Measurements from ENCODE around the gene GRB2. TPM values are rescaled to one million over a fixed set of nuclear protein-coding genes. Genes with fewer than 3 reads are reported as not detected.

Gene GRB2
- total and polyA plus RNA-seq, 2 donors (not counting 1 experiment from before 2014, with no cell fraction given), result 114 to 219 TPM

- DNase-seq, result no peak
- no peaks in the 10 kb centered on the region for H4K20me1 ChIP-seq (ENCODE audit: control insufficient read depth, insufficient read depth, low read length, poor library complexity, severe bottlenecking)
- peaks cover 4 to 12% of the 10 kb centered on the region in 2 donors for H3K4me1 ChIP-seq (ENCODE audit: control insufficient read depth in 2 of 2, insufficient read depth in 2 of 2, low read length in 2 of 2)
- H3K27me3 Mint-ChIP-seq, result no peaks in the 10 kb centered on the region
- ChIA-PET POLR2A (no interaction called here), CTCF (interaction anchor here (0.6 to 1.2 kb wide), 4 partner anchors 10 to 468 kb away, joined by 3 read pairs; no protein-coding TSS in a partner anchor)
- no peak for TF ChIP-seq EZH2 (IDR thresholded peaks at IDR 0.05; ENCODE audit: borderline replicate concordance, insufficient read depth, low read depth, low read length, poor library complexity, severe bottlenecking)
- TF ChIP-seq, protein P1, sequence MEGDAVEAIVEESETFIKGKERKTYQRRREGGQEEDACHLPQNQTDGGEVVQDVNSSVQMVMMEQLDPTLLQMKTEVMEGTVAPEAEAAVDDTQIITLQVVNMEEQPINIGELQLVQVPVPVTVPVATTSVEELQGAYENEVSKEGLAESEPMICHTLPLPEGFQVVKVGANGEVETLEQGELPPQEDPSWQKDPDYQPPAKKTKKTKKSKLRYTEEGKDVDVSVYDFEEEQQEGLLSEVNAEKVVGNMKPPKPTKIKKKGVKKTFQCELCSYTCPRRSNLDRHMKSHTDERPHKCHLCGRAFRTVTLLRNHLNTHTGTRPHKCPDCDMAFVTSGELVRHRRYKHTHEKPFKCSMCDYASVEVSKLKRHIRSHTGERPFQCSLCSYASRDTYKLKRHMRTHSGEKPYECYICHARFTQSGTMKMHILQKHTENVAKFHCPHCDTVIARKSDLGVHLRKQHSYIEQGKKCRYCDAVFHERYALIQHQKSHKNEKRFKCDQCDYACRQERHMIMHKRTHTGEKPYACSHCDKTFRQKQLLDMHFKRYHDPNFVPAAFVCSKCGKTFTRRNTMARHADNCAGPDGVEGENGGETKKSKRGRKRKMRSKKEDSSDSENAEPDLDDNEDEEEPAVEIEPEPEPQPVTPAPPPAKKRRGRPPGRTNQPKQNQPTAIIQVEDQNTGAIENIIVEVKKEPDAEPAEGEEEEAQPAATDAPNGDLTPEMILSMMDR (IDR thresholded peaks at IDR 0.05), result no peak
- H3K27ac Mint-ChIP-seq, result no peak overlapping the region
- H3K4me3 ChIP-seq (ENCODE audit: control extremely low read depth in 1 of 5, extremely low read depth in 1 of 5, insufficient read depth in 1 of 5, low read depth in 2 of 5, low read length in 4 of 5), result no peak overlapping the region
- H3K4me2 ChIP-seq (replicated peaks; ENCODE audit: low read depth, low read length, poor library complexity, severe bottlenecking), result no peak overlapping the region
- ATAC-seq (ENCODE audit: low read depth), result no peak
- H3K9me3 Mint-ChIP-seq (ENCODE audit: insufficient read depth), result no peaks in the 10 kb centered on the region
- 78% methylated on average over 2 of the region's 9 CpGs for WGBS (ENCODE audit: insufficient coverage)
- peaks cover 14% of the 10 kb centered on the region for H3K79me2 ChIP-seq (ENCODE audit: control insufficient read depth, insufficient read depth, low read length)
- no peaks in the 10 kb centered on the region for H3K9me3 ChIP-seq (ENCODE audit: control extremely low read depth in 1 of 3, control insufficient read depth in 2 of 3, insufficient read depth in 1 of 3, low read length in 2 of 3)
- no peaks in the 10 kb centered on the region for H3K36me3 ChIP-seq (replicated peaks in 1 of 2; ENCODE audit: control extremely low read depth in 1 of 2, control insufficient read depth in 1 of 2, extremely low read depth in 1 of 2, insufficient read depth in 2 of 2, low read length in 1 of 2)
- no peaks in the 10 kb centered on the region for H3K27me3 ChIP-seq (replicated peaks in 1 of 4; ENCODE audit: control extremely low read depth in 1 of 4, control insufficient read depth in 3 of 4, insufficient read depth in 4 of 4, low read length in 3 of 4)
- no peak overlapping the region for H3K27ac ChIP-seq (ENCODE audit: low read length in 2 of 2)
- intact Hi-C loops (cut with micrococcal nuclease), result no loop called here
- no peak overlapping the region for H3K9ac ChIP-seq (ENCODE audit: low read length)
- no peak overlapping the region for H2AFZ ChIP-seq (ENCODE audit: insufficient read depth, low read depth, low read length, poor library complexity, severe bottlenecking)
- no peak overlapping the region for H3K4me3 Mint-ChIP-seq
- H3K4me1 Mint-ChIP-seq, result peaks cover 6% of the 10 kb centered on the region
These were observed 11.6 kb upstream of the GRB2 start for GRCh38 chr17:75417054-75417580.

- no peaks in the 10 kb centered on the region for H3K9me3 ChIP-seq (ENCODE audit: control extremely low read depth in 1 of 3, control insufficient read depth in 2 of 3, insufficient read depth in 1 of 3, low read length in 2 of 3)
- Mint-ChIP-seq H3K9me3 (ENCODE audit: insufficient read depth) (no peaks in the 10 kb centered on the region), H3K27ac (no peak overlapping the region), H3K4me3 (no peak overlapping the region), H3K4me1 (peaks cover 13% of the 10 kb centered on the region), H3K27me3 (no peaks in the 10 kb centered on the region)
- peaks cover 26% of the 10 kb centered on the region for H3K79me2 ChIP-seq (ENCODE audit: control insufficient read depth, insufficient read depth, low read length)
- no peak for ATAC-seq (ENCODE audit: low read depth)
- no peak overlapping the region for H3K4me3 ChIP-seq (ENCODE audit: control extremely low read depth in 1 of 5, extremely low read depth in 1 of 5, insufficient read depth in 1 of 5, low read depth in 2 of 5, low read length in 4 of 5)
- CTCF ChIA-PET, result interaction anchor here (0.7 kb wide), 1 partner anchor 455 kb away, joined by 4 read pairs; no protein-coding TSS in a partner anchor
- no peaks in the 10 kb centered on the region for H3K27me3 ChIP-seq (replicated peaks in 1 of 4; ENCODE audit: control extremely low read depth in 1 of 4, control insufficient read depth in 3 of 4, insufficient read depth in 4 of 4, low read length in 3 of 4)
- H3K27ac ChIP-seq (ENCODE audit: low read length in 2 of 2), result no peak overlapping the region
- no peak for DNase-seq
- WGBS (ENCODE audit: insufficient coverage), result 94% methylated on average over 2 of the region's 9 CpGs
- H3K4me1 ChIP-seq (ENCODE audit: control insufficient read depth in 2 of 2, insufficient read depth in 2 of 2, low read length in 2 of 2), result peaks cover 7 to 14% of the 10 kb centered on the region in 2 donors
- H3K4me2 ChIP-seq (replicated peaks; ENCODE audit: low read depth, low read length, poor library complexity, severe bottlenecking), result no peak overlapping the region
- no peak overlapping the region for H2AFZ ChIP-seq (ENCODE audit: insufficient read depth, low read depth, low read length, poor library complexity, severe bottlenecking)
- intact Hi-C loops (cut with micrococcal nuclease), result no loop called here
- no peak overlapping the region for H3K9ac ChIP-seq (ENCODE audit: low read length)
- TF ChIP-seq EZH2 (IDR thresholded peaks at IDR 0.05; ENCODE audit: borderline replicate concordance, insufficient read depth, low read depth, low read length, poor library complexity, severe bottlenecking), result no peak
- TF ChIP-seq, protein P1 (IDR thresholded peaks at IDR 0.05), result no peak
- no peaks in the 10 kb centered on the region for H4K20me1 ChIP-seq (ENCODE audit: control insufficient read depth, insufficient read depth, low read length, poor library complexity, severe bottlenecking)
- H3K36me3 ChIP-seq (replicated peaks in 1 of 2; ENCODE audit: control extremely low read depth in 1 of 2, control insufficient read depth in 1 of 2, extremely low read depth in 1 of 2, insufficient read depth in 2 of 2, low read length in 1 of 2), result no peaks in the 10 kb centered on the region
- POLR2A ChIA-PET, result no interaction called here
These were observed 10.5 kb upstream of the GRB2 start for GRCh38 chr17:75416006-75416405.

Data from B cell (primary cell).